NCI-H128 (cell line): ENCODE data around the gene SCAMP3.

Experiments used
- DNase-seq: peaks from one replicate; lab custom pipeline; 2025; ENCODE audit not compliant: unreplicated experiment; lab: John Stamatoyannopoulos, UW

SCAMP3 gene

DNA sequence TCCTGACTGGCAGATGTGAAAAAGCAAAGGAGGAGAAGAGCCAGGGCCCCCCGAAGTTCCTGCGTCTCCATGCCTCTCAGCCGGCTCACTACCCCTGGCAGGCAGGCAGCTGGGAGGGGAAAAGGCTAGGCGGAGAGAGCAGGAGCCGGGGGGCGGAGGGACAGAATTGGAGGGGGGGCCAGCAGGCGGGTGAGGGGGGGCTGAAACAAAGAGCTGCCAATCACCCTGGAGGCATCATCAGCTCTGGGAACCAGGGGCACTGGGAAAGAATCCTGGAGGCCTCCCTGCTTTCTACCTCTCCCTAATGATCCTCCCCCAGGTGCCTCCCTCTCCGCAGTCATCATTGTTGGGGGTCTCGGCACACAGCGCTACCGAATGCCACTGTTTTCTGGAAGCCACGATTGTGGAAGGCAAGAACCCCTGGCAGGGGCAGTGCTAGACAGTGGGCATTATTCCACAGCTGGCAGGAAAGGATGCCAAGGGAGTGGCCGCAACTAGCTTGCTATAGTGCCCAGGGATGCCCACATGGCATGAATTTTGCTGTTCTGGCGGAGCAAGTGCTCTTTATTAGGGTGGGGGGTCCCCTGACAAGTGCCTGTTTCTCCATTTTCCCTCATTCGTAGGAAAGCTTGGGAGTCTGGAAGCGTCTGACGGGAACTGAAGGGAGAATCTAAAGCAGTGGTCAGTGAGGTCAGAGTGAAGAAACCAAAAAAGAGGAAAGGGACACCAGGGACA lies 54.2 kb downstream of the SCAMP3 start, which contains the start of gene THBS3:
Gene THBS3 (minus strand): TSS at position 92 of the 735 bp plus-strand sequence. CDS start 21 bp downstream, at position 71.
- peak; percentile 62 for DNase-seq

GRCh38 chr1:155206891-155207805 lies 55.0 kb downstream of the SCAMP3 start:
- peak; percentile 95 for DNase-seq
